Spleen (tissue), 11 donors: ENCODE data around the gene ZNF771. TPM values are rescaled to one million over a fixed set of nuclear protein-coding genes. Genes with fewer than 3 reads are reported as not detected.
A peak's percentile ranks its signal among the peaks of the same experiment; 100 is the strongest.
"Not testable (repeated sequence)": the region's sequence is repeated elsewhere in the genome, so short reads cannot be mapped to it uniquely, and the experiment has no call there.

Experiments used
- DNase-seq: peaks from one replicate; pipeline ENCODE4 v3.0.0-alpha.2; 2020
- H3K27ac ChIP-seq, 8 donors: fragments of 200-600 bp; sonication (generic) in 7 of 8; 1 replicate in 4 of 8; 2 replicates in 4 of 8; pipeline versions ENCODE4 v1.5.0 to v1.8.0; 2016 to 2021; ENCODE audit warnings: inconsistent platforms in 4 of 8, mild to moderate bottlenecking in 4 of 8, moderate library complexity in 1 of 8
- H3K27me3 ChIP-seq, 7 donors: fragments of 200-600 bp; sonication (generic) in 6 of 7; replicated peaks in 1 of 7; 1 replicate in 4 of 7; 2 replicates in 3 of 7; pipeline versions ENCODE4 v1.5.0 to v1.8.0; 2016 to 2021; ENCODE audit warnings: inconsistent platforms in 3 of 7, mild to moderate bottlenecking in 1 of 7
- H3K36me3 ChIP-seq, 6 donors: fragments of 200-600 bp; sonication (generic) in 5 of 6; 1 replicate in 4 of 6; 2 replicates in 2 of 6; pipeline versions ENCODE4 v1.5.0 to v1.8.0; 2016 to 2021; ENCODE audit warnings: inconsistent platforms in 2 of 6
- H3K4me1 ChIP-seq, 6 donors: fragments of 200-600 bp; sonication (generic) in 5 of 6; 1 replicate in 3 of 6; 2 replicates in 3 of 6; pipeline versions ENCODE4 v1.5.0 to v1.8.0; 2016 to 2021; ENCODE audit warnings: inconsistent platforms in 3 of 6
- H3K4me3 ChIP-seq, 8 donors: fragments of 200-600 bp; sonication (generic) in 7 of 8; 1 replicate in 4 of 8; 2 replicates in 4 of 8; pipeline versions ENCODE4 v1.5.0 to v1.8.0; 2016 to 2021; ENCODE audit warnings: inconsistent platforms in 4 of 8, mild to moderate bottlenecking in 4 of 8, moderate library complexity in 2 of 8
- H3K9me3 ChIP-seq, 8 donors: fragments of 200-600 bp; sonication (generic) in 7 of 8; 1 replicate in 4 of 8; 2 replicates in 4 of 8; pipeline versions ENCODE4 v1.5.0 to v1.8.0; 2016 to 2021; ENCODE audit warnings: inconsistent platforms in 4 of 8
- POLR2A ChIP-seq, 3 donors: fragments of 450-650 bp; IDR thresholded peaks; one replicate each; pipeline ENCODE4 v1.5.1; 2017; ENCODE audit warnings: antibody characterized with exemption in 3 of 3, mild to moderate bottlenecking in 1 of 3
- POLR2AphosphoS5 ChIP-seq, 3 donors: sonication (generic); formaldehyde crosslinking; IDR thresholded peaks; one replicate each; pipeline ENCODE4 v1.5.1; 2017; ENCODE audit warnings: antibody characterized with exemption in 3 of 3
- WGBS, 5 donors: extraction: QIAGEN DNeasy Blood & Tissue Kit in 3 of 5; methylation state at CpG; one replicate each; pipeline versions ENCODE4 v1.1.5 to v1.1.7; 2013 to 2018; 5-methylcytosine and 5-hydroxymethylcytosine counted together
- intact Hi-C: fragments of 100-400 bp; cut with DNase I; formaldehyde crosslinking; loops from one replicate; pipeline ENCODE4 v1.15.0; 2023; ENCODE audit warnings: low total_unique reads
- polyA plus RNA-seq, 3 donors: library from polyadenylated mRNA; stranded (reverse); fragments of 200-250 nt; gene quantifications; one replicate each; pipeline ENCODE4 v1.2.1, GENCODE V29; 2013
- total RNA-seq, 7 donors: library from RNA; depleted of rRNA in 3 of 7; stranded (reverse); fragments of >200 nt in 3 of 7; fragmentation: NEBNext Ultra II Directional in 4 of 7; extraction: Animal tissue kit (Norgen Biotek cat#: 25700) in 4 of 7; gene quantifications; one replicate each; pipeline versions ENCODE4 v1.1.0 to v1.2.1, GENCODE V29; 2016 to 2021
- TF ChIP-seq, protein P1 (sequence below), 11 experiments: fragments of 200-600 bp in 7 of 11; fragments of 450-650 bp in 4 of 11; sonication (generic) in 4 of 11; IDR thresholded peaks in 8 of 11; conservative IDR thresholded peaks in 3 of 11; 1 replicate in 7 of 11; 2 replicates in 4 of 11; pipeline versions ENCODE4 v1.4.0 to v1.8.0; 2016 to 2021; ENCODE audit warnings: antibody characterized with exemption in 11 of 11, inconsistent platforms in 4 of 11, mild to moderate bottlenecking in 1 of 11
- donor health status: healthy with polysubstance abuse.
- donor health status: DM: no; HTN: no; CAD: no; lungs with moderate emphysema.
- donor health status: DM: no; HTN: no; CAD: no.
- donor health status: Bipolar disorder and iron deficiency.
- donor health status: healthy.
- donor health status: DM: no; HTN: no; CAD: no.
- donor health status: DM: yes; HTN: yes; CAD: no.

ZNF771 gene
- total and polyA plus RNA-seq, 10 donors, result 2.2 to 10.2 (median 3.1) TPM

DNA sequence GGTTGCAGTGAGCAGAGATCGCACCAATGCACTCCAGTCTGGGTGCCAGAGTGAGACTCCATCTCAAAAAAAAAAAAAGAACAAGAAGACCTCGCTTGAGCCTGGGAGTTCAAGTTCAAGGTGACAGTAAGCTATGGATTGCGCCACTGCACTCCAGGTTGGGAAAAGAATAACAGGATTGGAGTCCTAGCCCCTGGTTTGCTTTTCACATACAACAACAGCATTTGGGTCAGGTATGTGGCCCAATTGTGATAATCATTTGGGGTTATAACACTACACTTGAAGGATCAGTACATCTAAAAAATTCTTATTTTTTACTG is 41.7 kb downstream of the ZNF771 start:
- Histone ChIP-seq H3K36me3 (peaks cover 0 to 8% (median 0%) of the 10 kb centered on the region in 6 donors), H3K4me1 (peaks cover 20 to 57% (median 45%) of the 10 kb centered on the region in 6 donors), H3K27ac (no peak overlapping the region), H3K9me3 (no peaks in the 10 kb centered on the region), H3K27me3 (no peaks in the 10 kb centered on the region), H3K4me3 (no peak overlapping the region)
- DNase-seq, result no peak
- intact Hi-C loops, result loop anchor here (10.0 kb wide), 1 partner anchor 76 kb away; the partner anchor contains the start of gene ZNF768
- TF ChIP-seq POLR2AphosphoS5 (IDR thresholded peaks at IDR 0.05), result no peak
- no peak for TF ChIP-seq POLR2A (IDR thresholded peaks at IDR 0.05)
- TF ChIP-seq, protein P1, sequence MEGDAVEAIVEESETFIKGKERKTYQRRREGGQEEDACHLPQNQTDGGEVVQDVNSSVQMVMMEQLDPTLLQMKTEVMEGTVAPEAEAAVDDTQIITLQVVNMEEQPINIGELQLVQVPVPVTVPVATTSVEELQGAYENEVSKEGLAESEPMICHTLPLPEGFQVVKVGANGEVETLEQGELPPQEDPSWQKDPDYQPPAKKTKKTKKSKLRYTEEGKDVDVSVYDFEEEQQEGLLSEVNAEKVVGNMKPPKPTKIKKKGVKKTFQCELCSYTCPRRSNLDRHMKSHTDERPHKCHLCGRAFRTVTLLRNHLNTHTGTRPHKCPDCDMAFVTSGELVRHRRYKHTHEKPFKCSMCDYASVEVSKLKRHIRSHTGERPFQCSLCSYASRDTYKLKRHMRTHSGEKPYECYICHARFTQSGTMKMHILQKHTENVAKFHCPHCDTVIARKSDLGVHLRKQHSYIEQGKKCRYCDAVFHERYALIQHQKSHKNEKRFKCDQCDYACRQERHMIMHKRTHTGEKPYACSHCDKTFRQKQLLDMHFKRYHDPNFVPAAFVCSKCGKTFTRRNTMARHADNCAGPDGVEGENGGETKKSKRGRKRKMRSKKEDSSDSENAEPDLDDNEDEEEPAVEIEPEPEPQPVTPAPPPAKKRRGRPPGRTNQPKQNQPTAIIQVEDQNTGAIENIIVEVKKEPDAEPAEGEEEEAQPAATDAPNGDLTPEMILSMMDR (IDR thresholded peaks at IDR 0.05 in 8 of 11, conservative IDR thresholded peaks at IDR 0.05 in 3 of 11), result no peak
- WGBS, 5 donors, result 83 to 93% (median 88%) methylated on average over 3 of the region's 3 CpGs

DNA sequence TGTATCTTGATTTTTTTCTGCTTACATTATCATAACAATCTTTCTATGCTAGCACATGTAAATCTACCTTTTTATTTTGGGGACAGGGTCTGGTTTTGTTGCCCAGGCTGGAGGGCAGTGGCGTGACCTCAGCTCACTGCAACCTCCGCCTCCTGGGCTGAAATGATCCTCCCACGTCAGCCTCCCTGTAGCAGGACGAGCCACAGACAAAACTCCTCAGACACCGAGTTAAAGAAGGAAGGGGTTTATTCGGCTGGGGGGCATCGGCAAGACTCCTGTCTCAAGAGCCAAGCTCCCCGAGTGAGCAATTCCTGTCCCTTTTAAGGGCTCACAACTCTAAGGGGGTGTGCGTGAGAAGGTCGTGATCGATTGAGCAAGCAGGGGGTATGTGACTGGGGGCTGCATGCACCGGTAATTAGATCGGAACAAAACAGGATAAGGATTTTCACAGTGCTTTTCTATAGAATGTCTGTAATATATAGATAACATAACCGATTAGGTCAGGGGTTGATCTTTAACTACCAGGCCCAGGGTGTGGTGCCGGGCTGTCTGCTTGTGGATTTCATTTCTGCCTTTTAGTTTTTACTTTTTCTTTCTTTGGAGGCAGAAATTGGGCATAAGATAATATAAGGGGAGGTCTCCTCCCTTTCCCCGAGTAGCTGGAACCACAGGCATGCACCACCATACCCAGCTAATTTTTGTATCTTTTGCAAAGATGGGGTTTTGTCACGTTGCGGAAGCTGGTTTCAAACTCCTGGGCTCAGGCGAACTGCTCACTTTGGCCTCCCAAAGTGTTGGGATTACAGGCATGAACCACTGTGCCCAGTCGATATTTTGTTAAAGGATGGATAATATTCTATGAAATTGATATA is 45.5 kb downstream of the ZNF771 start:
- 68 to 78% (median 73%) methylated on average over 20 of the region's 20 CpGs for WGBS, 5 donors

DNA sequence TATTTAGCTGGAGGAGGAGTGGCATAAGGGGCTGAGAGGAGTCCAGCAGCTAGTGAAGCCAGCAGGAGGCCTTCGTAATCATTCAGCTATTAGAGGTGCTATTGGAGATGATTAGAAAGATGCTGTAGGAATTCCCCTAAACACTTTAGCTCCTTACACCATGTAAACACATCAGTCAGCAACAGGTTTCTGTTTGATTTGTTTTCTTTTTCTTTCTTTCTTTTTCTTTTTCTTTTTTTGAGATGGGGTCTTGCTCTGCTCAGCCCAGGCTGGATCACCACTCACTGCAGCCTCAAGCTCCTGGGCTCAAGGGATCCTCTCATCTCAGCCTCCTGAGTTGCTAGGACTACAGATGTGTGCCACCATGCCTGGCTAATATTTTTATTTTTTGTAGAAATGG is 48.9 kb downstream of the ZNF771 start:
- Histone ChIP-seq H3K4me1 (peaks cover 6 to 58% (median 30%) of the 10 kb centered on the region in 6 donors), H3K27ac (no peak overlapping the region), H3K4me3 (no peak overlapping the region), H3K9me3 (no peaks in the 10 kb centered on the region), H3K36me3 (no peaks in the 10 kb centered on the region), H3K27me3 (no peaks in the 10 kb centered on the region)
- no peak for DNase-seq
- WGBS, 5 donors, result 76 to 94% (median 85%) methylated on average over 1 of the region's 1 CpG
- intact Hi-C loops, result no loop called here
- TF ChIP-seq POLR2AphosphoS5 (IDR thresholded peaks at IDR 0.05) (no peak), POLR2A (IDR thresholded peaks at IDR 0.05) (no peak)
- TF ChIP-seq, protein P1 (IDR thresholded peaks at IDR 0.05 in 8 of 11, conservative IDR thresholded peaks at IDR 0.05 in 3 of 11), result no peak

More for the DNA sequence above, 45.5 kb downstream of the ZNF771 start:
- H3K27me3 ChIP-seq, DNase-seq, intact Hi-C loops, H3K4me3 ChIP-seq, H3K9me3 ChIP-seq, H3K36me3 ChIP-seq: not testable (repeated sequence)
- Histone ChIP-seq H3K4me1 (peaks cover 6 to 44% (median 27%) of the 10 kb centered on the region in 6 donors), H3K27ac (peak overlapping the region in 1 of 8 donors; percentile 17)

DNA sequence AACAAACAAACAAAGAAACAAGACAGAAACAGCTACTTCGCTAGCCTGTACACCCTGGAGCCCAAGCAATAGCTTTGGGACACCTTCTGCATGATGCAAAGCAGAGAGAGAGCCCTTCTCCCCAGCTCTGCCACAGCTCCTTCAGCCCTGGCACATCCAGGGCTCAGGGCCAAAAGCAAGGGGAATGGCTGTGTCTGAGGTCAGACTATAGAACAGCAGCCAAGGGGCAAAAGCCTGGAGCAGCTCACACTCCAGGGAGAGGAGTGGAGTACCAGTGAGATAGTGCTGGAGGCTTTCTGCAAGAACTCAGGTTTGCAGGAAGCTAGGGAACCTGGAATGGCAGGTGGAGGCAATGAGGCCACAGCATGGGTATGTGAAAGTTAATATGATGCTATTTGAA is 49.9 kb downstream of the ZNF771 start:
- Histone ChIP-seq H3K27ac (peak overlapping the region in 1 of 8 donors; percentile 83), H3K36me3 (no peaks in the 10 kb centered on the region), H3K27me3 (no peaks in the 10 kb centered on the region), H3K4me3 (no peak overlapping the region), H3K4me1 (peaks cover 6 to 54% (median 26%) of the 10 kb centered on the region in 6 donors), H3K9me3 (no peaks in the 10 kb centered on the region)
- TF ChIP-seq POLR2AphosphoS5 (IDR thresholded peaks at IDR 0.05) (no peak), POLR2A (IDR thresholded peaks at IDR 0.05) (no peak)
- TF ChIP-seq, protein P1 (IDR thresholded peaks at IDR 0.05 in 8 of 11, conservative IDR thresholded peaks at IDR 0.05 in 3 of 11), result no peak
- 75 to 95% (median 85%) methylated on average over 1 of the region's 1 CpG for WGBS, 5 donors
- DNase-seq, result no peak
- intact Hi-C loops, result no loop called here
